ENCODE data around the gene CANX.
"Not testable (repeated sequence)": the region's sequence is repeated elsewhere in the genome, so short reads cannot be mapped to it uniquely, and the experiment has no call there.

CANX gene

DNA sequence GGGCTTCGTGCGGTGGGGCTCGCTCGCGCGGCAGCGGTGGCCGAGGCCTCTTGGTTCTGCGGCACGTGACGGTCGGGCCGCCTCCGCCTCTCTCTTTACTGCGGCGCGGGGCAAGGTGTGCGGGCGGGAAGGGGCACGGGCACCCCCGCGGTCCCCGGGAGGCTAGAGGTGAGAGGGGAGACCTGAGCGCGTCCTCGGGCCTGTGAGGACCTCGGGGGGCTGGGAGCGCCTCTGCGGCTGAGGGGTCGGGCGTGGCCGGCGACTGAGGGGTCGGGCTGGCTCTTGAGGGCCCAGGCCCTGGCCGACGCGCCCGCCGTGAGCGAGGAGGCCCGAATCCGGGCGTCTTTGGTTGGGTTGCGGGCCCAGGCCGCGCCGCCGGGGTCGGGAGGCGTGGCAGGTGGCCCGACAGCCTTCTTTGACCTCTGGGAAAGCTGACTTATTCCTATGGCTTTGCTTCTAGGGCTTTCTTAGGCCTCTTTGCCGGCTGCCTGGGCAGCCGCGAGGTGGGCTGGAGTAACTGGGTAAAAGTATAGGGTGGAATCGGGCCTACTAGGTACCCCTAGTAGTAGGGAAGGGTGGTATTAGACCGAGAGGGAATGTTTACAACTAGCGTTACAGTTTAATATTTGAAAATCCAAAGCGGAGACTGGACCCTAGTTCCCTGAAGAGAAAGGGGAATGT lies at the start of gene CANX:
Gene CANX, plus strand, starts transcription at position 33 of the 681 bp plus-strand sequence. CDS start 6,715 bp downstream, outside the sequence.
- DNase-seq, result no peak

DNA sequence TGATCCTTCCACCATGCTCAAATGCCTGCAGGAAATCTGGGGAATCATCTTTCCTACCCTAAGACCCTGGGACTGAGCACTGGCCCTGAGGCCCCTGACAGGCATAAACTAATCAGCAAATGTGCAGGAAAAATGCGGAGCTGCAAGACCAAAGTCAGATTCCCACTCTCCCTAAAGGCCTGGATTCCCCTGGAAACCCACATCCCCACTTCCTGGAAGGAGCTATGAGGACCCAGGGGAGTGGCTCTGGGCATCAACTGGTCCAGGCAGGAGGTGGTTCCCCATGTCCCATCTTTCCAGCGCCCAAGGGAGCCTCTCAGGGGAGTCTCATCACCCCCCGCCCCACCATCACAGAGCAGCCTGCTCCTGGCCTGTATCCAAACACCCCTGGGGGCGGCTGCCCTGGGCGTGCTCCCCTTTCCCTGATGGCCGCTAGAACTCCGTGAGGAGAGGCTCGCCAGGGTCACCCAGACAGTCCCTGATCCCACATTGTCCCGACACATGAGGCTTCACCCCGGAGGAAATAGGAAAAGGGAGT lies 49.5 kb upstream of the CANX start:
- not testable (repeated sequence) for DNase-seq

GRCh38 chr5:179650245-179650644 lies 48.5 kb upstream of the CANX start:
- not testable (repeated sequence) for DNase-seq

DNA sequence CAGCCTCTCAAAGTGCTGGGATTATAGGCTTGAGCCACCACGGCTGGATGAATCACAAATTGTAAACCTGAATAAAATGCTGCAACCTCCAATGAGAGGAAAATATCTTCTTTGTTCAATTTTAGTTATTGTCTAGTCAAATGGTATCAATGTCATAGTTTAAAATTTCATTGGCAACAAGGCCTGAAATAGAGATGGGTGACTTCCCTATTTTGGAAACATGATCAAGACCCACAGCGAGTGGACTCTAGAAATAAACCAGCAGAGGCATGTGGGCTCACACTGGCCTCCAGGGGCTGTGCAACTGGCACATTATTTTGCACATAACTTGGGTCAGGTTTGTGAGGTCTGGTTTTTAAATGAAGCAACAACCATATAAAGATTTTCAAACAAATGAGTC lies 45.6 kb upstream of the CANX start:
- not testable (repeated sequence) for DNase-seq

- not testable (repeated sequence) for DNase-seq
Measured at GRCh38 chr5:179657302-179658178, 41.2 kb upstream of the CANX start.

- DNase-seq, result peak; percentile 29
Measured at GRCh38 chr5:179658179-179658856, 40.4 kb upstream of the CANX start.

- DNase-seq, result not testable (repeated sequence)
Measured at GRCh38 chr5:179661647-179662046, 37.1 kb upstream of the CANX start.

DNA sequence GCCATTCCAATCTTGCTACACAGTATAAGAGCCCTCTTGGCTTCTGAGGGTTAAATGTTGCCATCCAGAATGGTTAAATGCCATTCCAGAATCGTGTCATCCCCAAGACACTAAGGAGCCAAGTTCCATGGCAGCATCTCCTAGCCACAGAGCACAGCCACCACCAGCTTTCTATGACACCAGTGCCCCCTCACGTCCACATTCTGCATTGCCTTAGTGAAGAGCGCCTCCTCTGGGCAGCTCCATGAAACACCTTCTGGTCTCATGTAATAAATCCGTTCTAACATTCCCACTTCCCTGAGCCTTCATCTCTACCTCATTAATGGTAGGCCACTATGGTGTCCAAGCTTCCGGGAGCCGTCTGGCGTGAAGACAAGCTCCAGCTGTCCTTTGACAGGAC lies 30.4 kb upstream of the CANX start:
- DNase-seq, result no peak

- peak; percentile 80 for DNase-seq
Measured at GRCh38 chr5:179678223-179679013, 20.3 kb upstream of the CANX start.

GRCh38 chr5:179679014-179679674 lies 19.6 kb upstream of the CANX start:
- DNase-seq, result peak; percentile 93

- no peak for DNase-seq
Measured at GRCh38 chr5:179680014-179680779, 18.6 kb upstream of the CANX start.

- no peak for DNase-seq
Measured at GRCh38 chr5:179680780-179681401, 17.9 kb upstream of the CANX start, which contains the start of gene CBY3. Gene CBY3 (minus strand): TSS chr5:179681034. CDS start chr5:179680918, 116 bp downstream.

DNA sequence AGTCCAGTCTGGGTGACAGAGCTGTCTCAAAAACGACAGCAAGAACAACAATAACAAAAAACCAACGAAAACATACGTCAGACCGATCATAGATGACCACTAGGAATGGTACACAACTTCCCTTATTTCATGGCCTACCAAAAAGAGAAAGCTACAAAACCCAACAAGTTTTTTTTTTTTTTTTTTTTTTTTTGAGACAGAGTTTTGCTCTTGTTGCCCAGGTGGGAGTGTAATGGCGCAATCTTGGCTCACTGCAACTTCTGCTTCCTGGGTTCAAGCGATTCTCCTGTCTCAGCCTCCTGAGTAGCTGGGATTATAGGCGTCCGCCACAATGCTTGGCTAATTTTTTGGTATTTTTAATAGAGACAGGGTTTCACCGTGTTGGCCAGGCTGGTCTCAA lies 9.6 kb upstream of the CANX start:
- DNase-seq, result not testable (repeated sequence)

DNA sequence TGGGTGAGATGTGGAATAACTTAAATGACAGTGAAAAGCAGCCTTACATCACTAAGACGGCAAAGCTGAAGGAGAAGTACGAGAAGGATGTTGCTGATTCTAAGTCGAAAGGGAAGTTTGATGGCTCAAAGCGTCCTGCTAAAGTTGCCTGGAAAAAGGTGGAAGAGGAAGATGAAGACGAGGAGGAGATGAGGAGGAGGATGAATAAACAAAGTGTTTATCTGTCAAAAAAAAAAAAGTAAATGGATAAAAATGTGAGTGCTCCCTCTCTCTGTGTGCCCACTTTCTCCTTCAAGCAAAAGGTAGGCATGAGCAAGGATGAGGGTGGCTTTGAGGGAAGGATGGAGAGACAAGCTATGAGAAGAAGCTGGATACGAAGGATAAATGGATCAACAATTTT lies 4.2 kb upstream of the CANX start:
- DNase-seq, result no peak

- DNase-seq, result no peak
Measured at GRCh38 chr5:179696603-179697002, 2.2 kb upstream of the CANX start.

DNA sequence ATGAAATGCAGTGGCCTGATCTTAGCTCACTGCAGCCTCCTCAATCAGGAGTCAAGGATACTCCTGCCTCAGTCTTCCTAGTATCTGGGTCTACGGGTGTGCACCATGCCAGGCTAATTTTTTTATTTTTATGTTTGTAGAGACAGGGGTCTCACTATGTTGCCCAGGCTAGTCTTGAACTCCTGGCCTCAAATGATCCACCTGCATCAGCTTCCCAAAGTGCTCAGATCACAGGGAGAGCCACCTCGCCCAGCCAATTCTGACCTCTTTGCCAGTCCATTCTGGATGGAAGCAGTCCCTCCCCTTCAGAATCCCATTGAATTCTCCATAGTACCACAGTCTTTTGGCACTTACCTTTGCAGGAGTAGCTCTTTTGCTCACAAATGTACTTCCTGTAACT lies 1.7 kb upstream of the CANX start:
- DNase-seq, result no peak

- DNase-seq, result not testable (repeated sequence)
Measured at GRCh38 chr5:179697543-179697942, 1.2 kb upstream of the CANX start.

GRCh38 chr5:179697993-179698934 lies 503 bp upstream of the CANX start:
- peak; percentile 95 for DNase-seq

DNA sequence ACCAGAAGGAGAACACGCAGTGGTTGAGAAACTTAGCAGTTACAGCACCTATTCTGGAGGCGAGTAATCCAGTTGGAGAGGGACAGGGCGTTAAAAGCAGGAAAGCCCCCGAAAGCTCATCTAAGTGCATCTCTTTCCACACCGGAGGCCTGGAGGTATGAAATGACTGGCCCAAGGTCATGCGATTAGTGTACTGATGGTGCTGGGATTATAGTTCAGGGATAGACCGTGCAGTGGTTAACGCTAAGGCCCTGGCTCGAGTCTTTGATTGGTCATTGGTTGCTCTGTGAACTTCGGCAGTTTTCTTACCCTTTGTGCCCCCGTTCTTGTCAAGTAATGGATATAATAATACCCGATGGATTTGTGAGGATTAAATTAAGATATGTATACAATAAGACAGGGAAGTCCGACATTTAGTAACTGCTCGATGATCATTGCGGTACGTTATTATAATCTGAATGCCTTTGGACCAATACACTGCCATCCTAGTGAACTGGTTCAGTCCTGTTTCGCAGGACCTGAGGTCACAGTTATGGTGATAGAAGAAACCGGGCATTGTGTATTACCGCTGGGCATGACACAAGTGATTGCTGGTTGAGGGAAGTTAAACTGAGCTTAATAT lies 960 bp downstream of the CANX start:
- DNase-seq, result peak; percentile 22

Measured in DMS79 (cell line).